PC-9 (cell line): ENCODE data around the gene RAB36.

ENCODE experiments used
- CTCF ChIP-seq: fragments of 200-600 bp; sonication (generic); conservative IDR thresholded peaks from 2 replicates; pipeline ENCODE4 v1.6.1; 2017; ENCODE audit warnings: mixed run types, antibody characterized with exemption, mild to moderate bottlenecking, moderate library complexity
- EZH2 ChIP-seq: fragments of 200-600 bp; sonication (generic); IDR thresholded peaks from 2 replicates; pipeline ENCODE4 v1.8.0; 2017; ENCODE audit warnings: antibody characterized with exemption, low read depth

GRCh38 chr22:23152238-23153114, 7.2 kb downstream of the RAB36 start:
- no peak for TF ChIP-seq EZH2
- TF ChIP-seq CTCF = no peak
